Embryonic facial prominence (tissue), 1 donor: ENCODE results near the gene RUNX3.

ENCODE experiments used
- DNase-seq: peaks from one replicate; pipeline ENCODE4 v3.0.0-alpha.2; 2016; ENCODE audit errors: extremely low spot score

The RUNX3 gene

GRCh38 chr1:24888061-24888970, 41.8 kb downstream of the RUNX3 start:
- no peak for DNase-seq

- no peak for DNase-seq
Measured at GRCh38 chr1:24886241-24886640, 43.8 kb downstream of the RUNX3 start.

GRCh38 chr1:24884751-24885150, 45.3 kb downstream of the RUNX3 start:
- DNase-seq, result no peak

- no peak for DNase-seq
Measured at GRCh38 chr1:24881034-24881433, 49.0 kb downstream of the RUNX3 start.

GRCh38 chr1:24878775-24879742, 51.0 kb downstream of the RUNX3 start:
- no peak for DNase-seq

- DNase-seq, result no peak
Measured at GRCh38 chr1:24878045-24878444, 52.0 kb downstream of the RUNX3 start.

- DNase-seq, result no peak
Measured at GRCh38 chr1:24875991-24876506, 54.0 kb downstream of the RUNX3 start.

- DNase-seq, result no peak
Measured at GRCh38 chr1:24875257-24875656, 54.8 kb downstream of the RUNX3 start.

- no peak for DNase-seq
Measured at GRCh38 chr1:24874611-24875234, 55.4 kb downstream of the RUNX3 start.

GRCh38 chr1:24874056-24874455, 56.0 kb downstream of the RUNX3 start:
- DNase-seq, result no peak

- DNase-seq, result no peak
Measured at GRCh38 chr1:24873148-24873547, 56.9 kb downstream of the RUNX3 start.

GRCh38 chr1:24872061-24872850, 57.8 kb downstream of the RUNX3 start:
- DNase-seq, result no peak

- DNase-seq, result no peak
Measured at GRCh38 chr1:24871306-24871901, 58.7 kb downstream of the RUNX3 start.

GRCh38 chr1:24870551-24871195, 59.4 kb downstream of the RUNX3 start:
- DNase-seq, result no peak

GRCh38 chr1:24868016-24868875, 61.8 kb downstream of the RUNX3 start:
- no peak for DNase-seq

GRCh38 chr1:24867084-24867870, 62.8 kb downstream of the RUNX3 start:
- DNase-seq, result no peak

- no peak for DNase-seq
Measured at GRCh38 chr1:24866211-24867083, 63.6 kb downstream of the RUNX3 start.
